ENCODE measurements around the gene MPPED1.

MPPED1 gene

DNA sequence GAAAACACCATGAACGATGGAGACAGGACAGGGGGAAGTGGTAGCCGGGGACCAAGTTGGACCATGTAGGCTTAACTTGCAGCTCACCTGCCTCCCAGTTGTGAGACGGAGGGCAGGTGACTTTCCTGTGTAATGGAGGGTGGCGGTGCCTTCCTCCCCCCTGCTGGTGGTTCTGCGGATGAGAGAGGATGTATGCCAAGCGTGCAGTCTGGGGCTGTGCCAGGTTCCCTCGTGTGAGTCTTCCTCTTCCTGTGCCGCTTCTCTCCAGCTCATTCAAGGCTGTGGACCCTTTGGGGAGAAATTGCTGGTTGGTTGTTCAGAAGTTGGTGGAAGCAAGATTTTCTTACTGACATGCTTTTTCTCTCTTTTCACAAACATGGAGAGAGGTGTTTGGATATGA lies 35.1 kb downstream of the MPPED1 start:
- 0 out of 2 replicates have a peak, but pooled peaks cover 3% of the 10 kb centered on the region for H4K20me1 ChIP-seq (ENCODE audit: insufficient read depth, low read length)
- H3K79me2 ChIP-seq (ENCODE audit: insufficient read depth, low read length), result no peaks in the 10 kb centered on the region
- no peaks in the 10 kb centered on the region for H3K4me1 ChIP-seq (ENCODE audit: insufficient read depth, low read length)
- H3K27ac ChIP-seq (ENCODE audit: low read length), result no peak overlapping the region
- no peaks in the 10 kb centered on the region for H3K36me3 ChIP-seq (ENCODE audit: insufficient read depth, low read length)
- TF ChIP-seq CTCF (IDR thresholded peaks at IDR 0.05; ENCODE audit: borderline replicate concordance, extremely low read depth, low read length, poor library complexity, severe bottlenecking), result no peak
- TF ChIP-seq EZH2 (IDR thresholded peaks at IDR 0.05; ENCODE audit: borderline replicate concordance, low read depth, low read length, severe bottlenecking), result no peak
- no peak overlapping the region for H3K4me3 ChIP-seq (ENCODE audit: low read depth in 1 of 2, low read length in 2 of 2)
- H3K4me2 ChIP-seq (ENCODE audit: insufficient read depth, low read length), result no peak overlapping the region
- no peak overlapping the region for H3K9ac ChIP-seq (ENCODE audit: low read depth, low read length)
- ATAC-seq (ENCODE audit: insufficient read depth, low read depth), result no peak
- H2AFZ ChIP-seq (ENCODE audit: low read depth, low read length), result no peak overlapping the region
- no peaks in the 10 kb centered on the region for H3K9me3 ChIP-seq (ENCODE audit: insufficient read depth, low read length, severe bottlenecking)
- DNase-seq, result no peak
- no peaks in the 10 kb centered on the region for H3K27me3 ChIP-seq (ENCODE audit: insufficient read depth, low read length, poor library complexity)

DNA sequence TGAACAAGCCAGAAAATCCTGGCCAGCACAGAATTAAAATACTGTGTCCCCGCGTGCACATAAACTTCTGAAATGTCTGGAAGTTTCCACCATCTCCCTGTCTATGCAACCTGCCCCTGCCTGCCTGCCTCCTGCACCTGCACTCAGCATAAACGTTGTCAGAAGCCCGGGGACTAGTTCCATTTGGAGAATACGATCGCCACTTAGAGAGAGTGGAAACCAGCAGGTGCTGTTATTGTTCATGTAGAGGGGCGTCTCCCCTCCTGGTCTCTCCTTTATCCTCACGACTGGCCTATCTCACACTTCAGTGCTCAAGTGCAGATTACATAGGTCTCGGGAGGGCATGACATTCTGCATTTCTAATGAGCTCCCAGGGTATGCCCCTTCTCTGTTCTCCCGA lies 35.6 kb downstream of the MPPED1 start:
- TF ChIP-seq CTCF (IDR thresholded peaks at IDR 0.05; ENCODE audit: borderline replicate concordance, extremely low read depth, low read length, poor library complexity, severe bottlenecking) (no peak), EZH2 (IDR thresholded peaks at IDR 0.05; ENCODE audit: borderline replicate concordance, low read depth, low read length, severe bottlenecking) (no peak)
- Histone ChIP-seq H3K36me3 (ENCODE audit: insufficient read depth, low read length) (no peaks in the 10 kb centered on the region), H3K4me1 (ENCODE audit: insufficient read depth, low read length) (no peaks in the 10 kb centered on the region), H3K4me3 (ENCODE audit: low read depth in 1 of 2, low read length in 2 of 2) (no peak overlapping the region), H3K79me2 (ENCODE audit: insufficient read depth, low read length) (no peaks in the 10 kb centered on the region), H3K9me3 (ENCODE audit: insufficient read depth, low read length, severe bottlenecking) (no peaks in the 10 kb centered on the region), H3K27ac (ENCODE audit: low read length) (no peak overlapping the region), H2AFZ (ENCODE audit: low read depth, low read length) (no peak overlapping the region), H4K20me1 (ENCODE audit: insufficient read depth, low read length) (0 out of 2 replicates have a peak, but pooled peaks cover 3% of the 10 kb centered on the region), H3K27me3 (ENCODE audit: insufficient read depth, low read length, poor library complexity) (no peaks in the 10 kb centered on the region), H3K9ac (ENCODE audit: low read depth, low read length) (no peak overlapping the region), H3K4me2 (ENCODE audit: insufficient read depth, low read length) (no peak overlapping the region)
- ATAC-seq (ENCODE audit: insufficient read depth, low read depth) (no peak), DNase-seq (no peak)

- Histone ChIP-seq H3K4me1 (ENCODE audit: insufficient read depth, low read length) (no peaks in the 10 kb centered on the region), H2AFZ (ENCODE audit: low read depth, low read length) (no peak overlapping the region), H3K27me3 (ENCODE audit: insufficient read depth, low read length, poor library complexity) (no peaks in the 10 kb centered on the region), H3K79me2 (ENCODE audit: insufficient read depth, low read length) (no peaks in the 10 kb centered on the region), H3K36me3 (ENCODE audit: insufficient read depth, low read length) (no peaks in the 10 kb centered on the region), H3K27ac (ENCODE audit: low read length) (no peak overlapping the region), H4K20me1 (ENCODE audit: insufficient read depth, low read length) (0 out of 2 replicates have a peak, but pooled peaks cover 3% of the 10 kb centered on the region), H3K9ac (ENCODE audit: low read depth, low read length) (no peak overlapping the region), H3K4me3 (ENCODE audit: low read depth in 1 of 2, low read length in 2 of 2) (no peak overlapping the region), H3K4me2 (ENCODE audit: insufficient read depth, low read length) (no peak overlapping the region), H3K9me3 (ENCODE audit: insufficient read depth, low read length, severe bottlenecking) (no peaks in the 10 kb centered on the region)
- TF ChIP-seq EZH2 (IDR thresholded peaks at IDR 0.05; ENCODE audit: borderline replicate concordance, low read depth, low read length, severe bottlenecking) (no peak), CTCF (IDR thresholded peaks at IDR 0.05; ENCODE audit: borderline replicate concordance, extremely low read depth, low read length, poor library complexity, severe bottlenecking) (no peak)
- DNase-seq, result no peak
- no peak for ATAC-seq (ENCODE audit: insufficient read depth, low read depth)
Observed at GRCh38 chr22:43448048-43448447, 36.2 kb downstream of the MPPED1 start.
